GM12878 (cell line): ENCODE measurements around the gene METTL2B. TPM values are rescaled to one million over a fixed set of nuclear protein-coding genes. Genes with fewer than 3 reads are reported as not detected.
"Not testable (repeated sequence)": the region's sequence is repeated elsewhere in the genome, so short reads cannot be mapped to it uniquely, and the experiment has no call there.

Source experiments
- ATAC-seq: fragments of 200-7000 bp; cut with Tn5 transposase; 3 replicates; pipeline ENCODE4 v1.9.1; 2020; ENCODE audit warnings: mild to moderate bottlenecking, moderate library complexity
- BruUV-seq: library from RNA; stranded (reverse); fragments of 400-500 nt; replicated peaks from 2 replicates; lab custom pipeline; 2021; lab: Mats Ljungman, UMichigan
- CTCF ChIA-PET: fragments of 300-600 bp; sonication (Branson Sonifier 250); formaldehyde crosslinking; extraction: SDS; loops from one replicate; lab custom pipeline; 2021; ENCODE audit warnings: inconsistent platforms; lab: Yijun Ruan, JAX
- POLR2A ChIA-PET: fragments of 350-600 bp; formaldehyde crosslinking; extraction: SDS; loops from one replicate; lab custom pipeline; 2021; ENCODE audit warnings: inconsistent platforms; lab: Charles Lee
- RAD21 ChIA-PET: fragments of 300-600 bp; sonication (Branson Sonifier 250); formaldehyde crosslinking; loops from one replicate; lab custom pipeline; 2023; ENCODE audit warnings: antibody characterized with exemption; ENCODE audit not compliant: unreplicated experiment; lab: Charles Lee
- SMC1A ChIA-PET: fragments of 300-600 bp; sonication (Branson Sonifier 250); formaldehyde crosslinking; loops from one replicate; lab custom pipeline; 2023; ENCODE audit not compliant: unreplicated experiment, uncharacterized antibody; lab: Charles Lee
- DNase-seq: peaks from one replicate; pipeline ENCODE4 v3.0.0-alpha.2; 2011; ENCODE audit warnings: low read depth, low spot score
- FAIRE-seq: peaks from 3 replicates; lab custom pipeline; 2011; peaks lifted over from hg19 to GRCh38; lab: Jason Lieb, UNC
- H2AFZ ChIP-seq: 2 replicates; pipeline ENCODE4 v1.6.0; 2011; ENCODE audit warnings: low read depth, low read length, control low read depth; ENCODE audit not compliant: control insufficient read depth
- H3K27ac ChIP-seq: 2 replicates; pipeline ENCODE4 v1.5.1; 2011; ENCODE audit warnings: control low read depth; ENCODE audit not compliant: control insufficient read depth, insufficient read depth
- H3K27me3 ChIP-seq, 2 experiments: replicated peaks in 1 of 2; 2 replicates each; pipeline versions ENCODE4 v1.6.0 to v1.6.1; 2011; ENCODE audit warnings: low read length in 1 of 2; ENCODE audit not compliant: control insufficient read depth in 2 of 2, insufficient read depth in 2 of 2
- H3K36me3 ChIP-seq, 2 experiments: 2 replicates each; pipeline ENCODE4 v1.5.1; 2011; ENCODE audit warnings: low read length in 1 of 2; ENCODE audit not compliant: control insufficient read depth in 2 of 2, insufficient read depth in 2 of 2
- H3K4me1 ChIP-seq: 2 replicates; pipeline ENCODE4 v1.6.1; 2011; ENCODE audit warnings: mild to moderate bottlenecking, low read length, moderate library complexity, mixed read lengths; ENCODE audit not compliant: control insufficient read depth, insufficient read depth
- H3K4me2 ChIP-seq: 2 replicates; pipeline ENCODE4 v1.6.0; 2011; ENCODE audit warnings: control low read depth; ENCODE audit not compliant: control insufficient read depth, insufficient read depth
- H3K4me3 ChIP-seq: fragments of 200-600 bp; sonication (generic); 2 replicates; pipeline ENCODE4 v1.5.1; 2016
- H3K79me2 ChIP-seq: 2 replicates; pipeline ENCODE4 v1.6.0; 2011; ENCODE audit warnings: low read length; ENCODE audit not compliant: control insufficient read depth, insufficient read depth
- H3K9ac ChIP-seq: 2 replicates; pipeline ENCODE4 v1.8.0; 2011; ENCODE audit warnings: low read length, control low read depth, mixed read lengths; ENCODE audit not compliant: control insufficient read depth, insufficient read depth
- H3K9me3 ChIP-seq: replicated peaks from 3 replicates; pipeline ENCODE4 v1.5.1; 2011; ENCODE audit warnings: mild to moderate bottlenecking, low read length; ENCODE audit not compliant: control insufficient read depth, insufficient read depth
- H4K20me1 ChIP-seq: 2 replicates; pipeline ENCODE4 v1.6.0; 2011; ENCODE audit not compliant: control insufficient read depth, insufficient read depth
- IKZF1 ChIP-seq: fragments of 450-650 bp; conservative IDR thresholded peaks from 2 replicates; pipeline ENCODE4 v1.6.1; 2017; ENCODE audit warnings: antibody characterized with exemption, mild to moderate bottlenecking
- IKZF2 ChIP-seq, 2 experiments: fragments of 450-650 bp; IDR thresholded peaks; 2 replicates each; pipeline ENCODE4 v1.6.1; 2017; ENCODE audit warnings: mild to moderate bottlenecking in 2 of 2, moderate library complexity in 2 of 2
- NBN ChIP-seq: fragments of 450-650 bp; IDR thresholded peaks from 2 replicates; pipeline ENCODE4 v1.6.1; 2016
- NR2F1 ChIP-seq: fragments of 450-650 bp; conservative IDR thresholded peaks from 2 replicates; pipeline ENCODE4 v1.6.1; 2017; ENCODE audit warnings: mild to moderate bottlenecking
- TAF1 ChIP-seq: IDR thresholded peaks from 2 replicates; pipeline ENCODE4 v1.6.1; 2011; ENCODE audit warnings: mild to moderate bottlenecking, low read depth, low read length, borderline replicate concordance
- WGBS: methylation state at CpG from one replicate; pipeline ENCODE4 v1.1.6; 2016; ENCODE audit warnings: low lambda C conversion rate; ENCODE audit not compliant: insufficient replicate concordance, insufficient coverage; ENCODE audit errors: missing lambda C conversion rate; 5-methylcytosine and 5-hydroxymethylcytosine counted together
- in situ Hi-C: fragments of 300-500 bp; cut with MboI; formaldehyde crosslinking; loops from 9 replicates; pipeline ENCODE4 v1.14.3; 2018; ENCODE audit warnings: mixed read lengths
- intact Hi-C: fragments of 100-400 bp; cut with micrococcal nuclease; formaldehyde crosslinking; loops from one replicate; pipeline ENCODE4 v1.14.2; 2022; ENCODE audit not compliant: unreplicated experiment
- polyA plus RNA-seq, 11 experiments: library from polyadenylated mRNA; depleted of rRNA in 4 of 11; unstranded in 6 of 11; stranded (reverse) in 5 of 11; fragments of >200 nt; fragmentation: Nextera tagmentation in 4 of 11; fragmentation: Illumina TruSeq in 1 of 11; extraction: Ambion mirVana in 4 of 11; extraction: Trizol in 1 of 11; gene quantifications; 1 replicate in 1 of 11; 2 replicates in 10 of 11; pipeline versions ENCODE4 v1.2.1 to v1.2.3, GENCODE V29; 2011 to 2016; ENCODE audit warnings: inconsistent platforms in 2 of 11, missing spikeins in 2 of 11, low read depth in 1 of 11
- total RNA-seq, 4 experiments: library from RNA; depleted of rRNA in 3 of 4; stranded (reverse); fragments of >200 nt in 3 of 4; fragmentation: Illumina TruSeq in 1 of 4; extraction: Trizol in 1 of 4; gene quantifications; 2 replicates each; pipeline versions ENCODE4 v1.2.1 to v1.2.3, GENCODE V29; 2013 to 2021
- TF ChIP-seq, protein P1 (sequence below): fragments of 450-650 bp; IDR thresholded peaks from 2 replicates; pipeline ENCODE4 v1.6.1; 2016; ENCODE audit warnings: mild to moderate bottlenecking
- TF ChIP-seq, protein P2 (sequence below): fragments of 450-650 bp; IDR thresholded peaks from 2 replicates; pipeline ENCODE4 v1.6.1; 2017; ENCODE audit warnings: low read depth, mild to moderate bottlenecking, moderate library complexity

Gene METTL2B
- total and polyA plus RNA-seq, 10 of the 15 experiments (the other 5 are each of a cell fraction or from before 2014, with no cell fraction given) = 18.9 to 48.4 (median 37.3) TPM

DNA sequence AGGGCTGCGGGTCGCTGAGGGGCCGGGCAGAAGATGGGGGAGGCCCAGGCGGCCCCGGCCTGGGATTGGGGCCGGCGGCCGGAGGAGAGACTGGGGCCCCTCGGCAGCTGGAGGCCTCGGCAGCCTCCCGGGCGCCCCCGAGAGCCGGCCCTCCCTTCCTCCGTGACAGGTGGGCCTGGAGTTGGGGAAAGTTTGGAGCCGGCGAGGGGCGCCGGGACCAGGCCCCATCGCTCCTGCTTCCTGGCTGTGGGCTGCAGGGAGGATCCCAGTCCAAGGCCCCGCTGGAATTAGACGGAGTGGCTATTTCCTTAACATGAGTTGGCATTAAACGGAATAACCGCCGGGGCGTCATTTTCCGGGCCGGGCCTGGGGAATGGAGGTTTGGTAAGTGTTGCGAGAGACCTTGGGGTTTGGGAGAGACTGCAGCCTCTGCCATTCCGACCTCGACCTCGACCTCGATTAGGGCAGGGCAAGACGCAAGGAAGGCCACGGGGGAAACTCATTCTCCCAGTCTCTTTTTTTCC lies 55.5 kb downstream of the METTL2B start:
- CTCF ChIA-PET = not testable (repeated sequence)

DNA sequence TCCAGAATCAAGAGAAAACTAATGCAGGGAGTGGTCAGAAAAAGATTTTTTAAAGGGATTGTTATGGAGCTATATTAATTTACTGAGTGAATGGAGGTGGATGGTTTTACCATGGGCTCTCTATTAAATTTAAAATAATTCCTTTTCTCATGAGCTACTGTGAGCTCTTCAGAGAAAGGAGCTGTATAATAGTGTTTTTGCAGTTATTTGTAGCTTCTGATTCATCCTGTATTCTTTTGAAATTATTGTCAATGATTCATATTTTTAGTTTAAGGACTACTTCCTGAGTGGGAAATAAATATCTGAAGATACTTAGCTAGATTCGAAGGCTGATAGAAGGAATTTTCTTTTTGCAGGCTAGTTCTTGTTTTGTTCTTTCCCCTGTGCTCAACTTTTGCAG lies 56.4 kb downstream of the METTL2B start:
- H3K27me3 ChIP-seq, BruUV-seq, SMC1A ChIA-PET, ATAC-seq, POLR2A ChIA-PET, H4K20me1 ChIP-seq, H2AFZ ChIP-seq, in situ Hi-C loops, RAD21 ChIA-PET, H3K4me1 ChIP-seq, H3K36me3 ChIP-seq, H3K9me3 ChIP-seq, FAIRE-seq, DNase-seq: not testable (repeated sequence)
- Histone ChIP-seq H3K4me2 (peak overlapping the region; percentile 48; the same call in 1 of the 2 replicates), H3K27ac (peak overlapping the region; percentile 62), H3K79me2 (peaks cover 33% of the 10 kb centered on the region), H3K9ac (peak overlapping the region; percentile 20), H3K4me3 (peak overlapping the region; percentile 70)
- intact Hi-C loops = loop anchor here (5.0 kb wide), 1 partner anchor 56 kb away; the partner anchor contains the start of gene METTL2B
- 0% methylated on average over 1 of the region's 1 CpG for WGBS
- CTCF ChIA-PET = interaction anchor here (4.5 kb wide), 1 partner anchor 58 kb away, joined by 19 read pairs; no protein-coding TSS in a partner anchor

More for the DNA sequence above, 55.5 kb downstream of the METTL2B start:
- ATAC-seq = peak; percentile 39
- WGBS = under 1% methylated on average over 27 of the region's 35 CpGs
- TF ChIP-seq, protein P1, sequence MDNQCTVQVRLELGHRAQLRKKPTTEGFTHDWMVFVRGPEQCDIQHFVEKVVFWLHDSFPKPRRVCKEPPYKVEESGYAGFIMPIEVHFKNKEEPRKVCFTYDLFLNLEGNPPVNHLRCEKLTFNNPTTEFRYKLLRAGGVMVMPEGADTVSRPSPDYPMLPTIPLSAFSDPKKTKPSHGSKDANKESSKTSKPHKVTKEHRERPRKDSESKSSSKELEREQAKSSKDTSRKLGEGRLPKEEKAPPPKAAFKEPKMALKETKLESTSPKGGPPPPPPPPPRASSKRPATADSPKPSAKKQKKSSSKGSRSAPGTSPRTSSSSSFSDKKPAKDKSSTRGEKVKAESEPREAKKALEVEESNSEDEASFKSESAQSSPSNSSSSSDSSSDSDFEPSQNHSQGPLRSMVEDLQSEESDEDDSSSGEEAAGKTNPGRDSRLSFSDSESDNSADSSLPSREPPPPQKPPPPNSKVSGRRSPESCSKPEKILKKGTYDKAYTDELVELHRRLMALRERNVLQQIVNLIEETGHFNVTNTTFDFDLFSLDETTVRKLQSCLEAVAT = peak; percentile 40; the same call in 1 of the 2 replicates
- 0 out of 2 replicates have a peak, but pooled peaks have one; percentile 2 for TF ChIP-seq IKZF1
- TF ChIP-seq TAF1 = 0 out of 2 replicates have a peak, but pooled peaks have one; percentile 44
- TF ChIP-seq, protein P2, sequence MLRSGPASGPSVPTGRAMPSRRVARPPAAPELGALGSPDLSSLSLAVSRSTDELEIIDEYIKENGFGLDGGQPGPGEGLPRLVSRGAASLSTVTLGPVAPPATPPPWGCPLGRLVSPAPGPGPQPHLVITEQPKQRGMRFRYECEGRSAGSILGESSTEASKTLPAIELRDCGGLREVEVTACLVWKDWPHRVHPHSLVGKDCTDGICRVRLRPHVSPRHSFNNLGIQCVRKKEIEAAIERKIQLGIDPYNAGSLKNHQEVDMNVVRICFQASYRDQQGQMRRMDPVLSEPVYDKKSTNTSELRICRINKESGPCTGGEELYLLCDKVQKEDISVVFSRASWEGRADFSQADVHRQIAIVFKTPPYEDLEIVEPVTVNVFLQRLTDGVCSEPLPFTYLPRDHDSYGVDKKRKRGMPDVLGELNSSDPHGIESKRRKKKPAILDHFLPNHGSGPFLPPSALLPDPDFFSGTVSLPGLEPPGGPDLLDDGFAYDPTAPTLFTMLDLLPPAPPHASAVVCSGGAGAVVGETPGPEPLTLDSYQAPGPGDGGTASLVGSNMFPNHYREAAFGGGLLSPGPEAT = 0 out of 2 replicates have a peak, but pooled peaks have one; percentile 20
- TF ChIP-seq NR2F1 = peak; percentile 41; the same call in 1 of the 2 replicates
- TF ChIP-seq IKZF2 (IDR thresholded peaks at IDR 0.05) = peak in 1 of 2 experiments; percentile 17; a peak in 1 of 4 replicates
- 0 out of 2 replicates have a peak, but pooled peaks have one; percentile 25 for TF ChIP-seq NBN
- H3K27ac ChIP-seq = peak overlapping the region; percentile 62
- H4K20me1 ChIP-seq, RAD21 ChIA-PET, DNase-seq, POLR2A ChIA-PET, in situ Hi-C loops, SMC1A ChIA-PET, H3K36me3 ChIP-seq, H2AFZ ChIP-seq, H3K27me3 ChIP-seq, H3K9me3 ChIP-seq, BruUV-seq, FAIRE-seq, H3K4me1 ChIP-seq: not testable (repeated sequence)
- H3K4me3 ChIP-seq = peak overlapping the region; percentile 70
- H3K4me2 ChIP-seq = 0 out of 2 replicates have a peak overlapping the region, but pooled peaks have one; percentile 48
- H3K9ac ChIP-seq = peak overlapping the region; percentile 88
- peaks cover 33% of the 10 kb centered on the region for H3K79me2 ChIP-seq
- intact Hi-C loops = loop anchor here (5.0 kb wide), 1 partner anchor 55 kb away; the partner anchor contains the start of gene METTL2B
